NCI-H345 treated with DMSO at 0.1 percent for 48 hours (cell line): ENCODE results near the gene ZNRF2.

ENCODE experiments used
- DNase-seq: peaks from one replicate; lab custom pipeline; 2025; ENCODE audit not compliant: unreplicated experiment; lab: John Stamatoyannopoulos, UW

The ZNRF2 gene

DNA sequence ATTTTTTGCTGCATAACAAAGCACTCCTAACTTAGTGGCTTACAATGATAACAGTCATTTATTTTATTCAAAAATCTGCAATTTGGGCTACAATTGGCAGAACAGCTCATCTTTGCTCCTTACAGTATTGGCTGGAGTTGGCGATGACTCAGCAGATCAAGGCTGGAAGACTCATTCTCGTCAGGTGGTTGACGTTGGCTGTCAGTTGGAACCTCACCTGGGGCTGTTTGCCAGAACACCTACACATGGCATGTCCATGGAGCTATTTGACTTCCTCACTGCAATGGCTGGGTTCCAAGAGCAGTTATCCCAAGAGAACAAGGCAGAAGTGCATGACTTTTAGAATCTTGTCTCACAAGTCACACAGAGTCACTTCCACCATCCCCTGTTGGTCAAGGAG, 119.1 kb downstream of the ZNRF2 start:
- no peak for DNase-seq

DNA sequence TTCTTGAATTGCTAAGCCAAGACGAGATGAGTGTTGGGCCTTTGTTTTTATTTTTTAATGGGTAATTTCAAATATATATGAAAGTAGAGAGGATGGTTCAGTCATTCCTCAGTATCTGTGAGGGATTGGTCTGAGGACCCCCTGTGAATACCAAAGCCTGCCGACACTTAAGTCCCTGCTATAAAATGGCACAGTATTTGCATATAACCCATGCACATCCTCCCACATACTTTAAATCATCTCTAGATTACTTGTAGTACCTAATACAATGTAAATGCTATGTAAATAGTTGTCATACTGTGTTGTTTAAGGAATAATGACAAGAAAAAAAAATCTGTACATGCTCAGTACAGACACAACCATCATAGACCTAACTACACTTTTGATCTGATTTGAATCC, 120.8 kb downstream of the ZNRF2 start:
- DNase-seq, result no peak

DNA sequence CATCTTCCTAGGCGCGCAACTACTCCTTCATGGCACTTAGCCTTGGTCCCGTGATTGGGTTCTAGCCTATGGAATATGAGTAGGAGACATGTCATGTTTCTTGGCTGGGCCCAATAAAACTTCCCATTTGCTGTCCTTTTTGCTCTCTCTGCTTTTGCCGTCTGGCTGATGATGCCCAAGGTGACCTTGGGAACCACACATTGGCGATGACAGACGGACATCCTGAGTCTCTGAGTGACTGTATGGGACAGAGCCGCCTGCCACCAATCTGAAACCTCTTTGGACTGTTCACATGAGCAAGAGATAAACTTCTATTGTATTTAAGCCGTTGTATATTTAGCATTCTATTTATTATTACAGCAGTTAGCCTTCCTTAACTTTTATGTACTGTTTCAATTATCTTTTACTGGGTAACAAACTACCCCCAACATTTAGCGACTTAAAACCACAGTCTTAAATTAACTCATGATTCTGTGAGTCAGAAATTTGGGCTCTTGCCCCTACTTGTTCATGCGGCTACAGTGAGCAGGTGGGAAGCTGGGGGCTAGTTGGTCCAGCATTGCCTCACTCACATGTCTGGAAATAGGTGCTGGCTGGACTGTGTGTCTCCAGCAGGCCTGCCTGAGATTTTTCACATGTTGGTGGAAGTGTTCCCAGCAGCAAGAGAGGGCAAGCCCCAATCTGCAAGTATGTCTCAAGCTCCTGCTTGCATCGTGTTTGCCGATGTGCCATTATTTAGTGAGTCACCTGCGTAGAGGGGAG, 122.4 kb downstream of the ZNRF2 start:
- no peak for DNase-seq

DNA sequence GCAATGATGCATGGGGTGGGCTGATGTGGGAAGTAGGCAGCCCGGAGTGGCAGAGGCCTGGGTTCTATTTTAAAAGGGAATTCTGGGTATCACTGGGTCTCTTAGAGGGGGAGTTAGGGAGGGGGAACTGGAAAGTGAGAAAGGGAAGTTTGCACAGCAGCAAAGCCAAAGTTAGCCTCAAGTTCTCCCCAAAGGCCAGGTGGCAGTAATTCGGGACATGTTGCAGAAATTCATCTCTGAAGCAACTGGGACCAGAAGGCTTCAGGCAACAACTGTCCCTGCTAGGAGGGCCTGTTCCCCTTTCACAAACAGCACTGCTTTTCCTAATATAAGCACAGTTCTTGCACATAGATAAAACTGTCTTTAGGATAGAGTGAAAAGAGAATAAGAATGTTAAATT, 126.8 kb downstream of the ZNRF2 start:
- no peak for DNase-seq

DNA sequence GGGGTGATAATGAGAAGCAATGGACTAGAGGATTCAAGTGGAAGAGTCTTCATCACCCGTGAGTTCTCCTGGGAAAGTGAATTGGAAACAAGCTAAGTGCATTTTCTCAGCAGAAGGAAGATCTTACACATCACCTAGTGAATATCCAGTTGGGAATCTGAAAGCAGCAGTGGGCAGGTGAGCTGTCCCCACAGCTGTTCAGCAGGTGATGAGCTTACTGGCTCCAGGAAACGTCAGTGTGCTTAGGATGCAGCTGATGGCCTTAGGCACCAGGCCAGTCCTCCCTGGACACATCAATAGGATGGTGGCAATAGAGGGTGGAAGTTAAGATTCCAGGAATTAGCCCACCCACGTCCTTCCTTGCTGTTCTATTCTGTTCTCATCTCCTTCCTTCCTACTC, 127.5 kb downstream of the ZNRF2 start:
- no peak for DNase-seq

DNA sequence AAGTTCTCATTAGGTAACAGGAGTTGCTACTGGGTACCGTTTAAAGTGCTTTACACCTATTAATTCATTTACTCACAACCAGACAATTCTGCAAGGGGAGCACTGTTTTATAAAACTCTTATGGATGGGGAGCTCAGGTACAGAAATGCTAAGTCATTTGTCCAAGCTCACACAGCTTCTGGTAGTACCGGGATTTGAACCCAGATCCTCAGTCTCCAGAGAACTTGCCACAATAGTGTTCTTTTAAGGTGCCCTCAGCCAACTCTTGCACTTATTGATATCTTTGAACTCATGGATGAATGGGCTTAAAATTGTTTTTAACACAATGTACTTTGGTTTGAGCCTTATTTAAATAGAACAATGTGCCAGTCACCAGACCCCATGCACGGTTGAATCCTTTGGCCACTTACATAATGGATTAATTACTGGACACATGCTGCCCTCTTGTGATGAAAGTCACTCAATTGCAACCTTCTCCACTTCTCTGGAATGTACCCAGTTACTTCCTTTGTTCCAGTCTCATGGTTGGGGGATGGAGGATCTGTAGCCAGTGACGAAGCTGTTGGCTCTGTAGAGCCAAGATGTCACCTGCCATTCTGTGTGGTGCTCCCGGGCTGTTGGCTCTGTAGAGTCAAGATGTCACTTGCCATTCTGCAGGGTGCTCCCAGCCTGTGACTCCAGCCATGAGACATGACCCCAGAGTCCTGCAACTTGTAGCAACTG, 128.5 kb downstream of the ZNRF2 start:
- DNase-seq, result no peak

DNA sequence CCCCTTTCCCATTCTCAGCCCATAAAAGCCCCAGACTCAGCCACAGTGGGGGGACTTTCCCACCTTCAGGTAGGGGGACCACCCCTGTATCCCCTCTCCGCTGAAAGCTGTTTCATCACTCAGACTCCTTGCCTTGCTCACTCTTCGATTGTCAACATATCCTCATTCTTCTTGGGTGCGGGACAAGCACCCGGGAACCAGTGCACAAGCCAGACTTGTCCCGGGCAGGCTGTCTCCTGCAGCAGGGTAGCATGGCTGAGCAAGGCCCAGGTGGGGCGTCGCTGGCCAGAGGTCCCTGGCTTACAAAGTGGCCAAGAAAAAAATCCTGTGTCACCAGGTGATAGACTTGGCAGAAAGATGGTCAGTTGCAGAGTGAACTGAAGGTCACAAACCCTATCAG, 129.5 kb downstream of the ZNRF2 start:
- DNase-seq, result no peak
